ENCODE data around the gene ESPN. TPM values are rescaled to one million over a fixed set of nuclear protein-coding genes. Genes with fewer than 3 reads are reported as not detected.

The ESPN gene
- total and polyA plus RNA-seq, 2 of the 8 experiments (the other 6 are each of a cell fraction or from before 2014, with no cell fraction given): 5.2 to 16.3 TPM

GRCh38 chr1:6487804-6488484 is 63.4 kb downstream of the ESPN start:
- no peak overlapping the region for H3K4ac ChIP-seq (replicated peaks; ENCODE audit: insufficient read length, low read depth, low read length)
- TF ChIP-seq EZH2 (IDR thresholded peaks at IDR 0.05; ENCODE audit: low read depth, low read length, severe bottlenecking) (no peak), TCF12 (IDR thresholded peaks at IDR 0.05; ENCODE audit: low read depth, low read length) (no peak), SIRT6 (IDR thresholded peaks at IDR 0.05; ENCODE audit: low read length) (no peak), KDM4A (IDR thresholded peaks at IDR 0.05; ENCODE audit: low read depth, low read length, severe bottlenecking) (no peak), SP4 (IDR thresholded peaks at IDR 0.05; ENCODE audit: low read length) (no peak), MAX (IDR thresholded peaks at IDR 0.05) (no peak), CREB1 (IDR thresholded peaks at IDR 0.05) (no peak), TAF7 (optimal IDR thresholded peaks at IDR 0.05; ENCODE audit: borderline replicate concordance, low read depth, low read length) (no peak)

More at GRCh38 chr1:6487804-6488484, 63.4 kb downstream of the ESPN start:
- H3K23me2 ChIP-seq (ENCODE audit: low read depth, low read length): peaks cover 13% of the 10 kb centered on the region; the same call in 1 of the 2 replicates
- H3K27me3 ChIP-seq (replicated peaks in 1 of 4; ENCODE audit: control insufficient read depth in 3 of 4, extremely low read depth in 1 of 4, insufficient read depth in 3 of 4, low read length in 3 of 4): peaks cover 0 to 2% (median 0%) of the 10 kb centered on the region in 4 experiments; a peak in 3 of 7 replicates
- no peak overlapping the region for H3K9ac ChIP-seq (replicated peaks in 1 of 4; ENCODE audit: extremely low read depth in 1 of 4, low read depth in 3 of 4, low read length in 3 of 4)
- H3K79me2 ChIP-seq (ENCODE audit: control insufficient read depth in 1 of 2, insufficient read depth in 2 of 2, low read length in 2 of 2): no peaks in the 10 kb centered on the region
- WGBS, 2 experiments (ENCODE audit: extremely low coverage in 1 of 2, insufficient coverage in 1 of 2, insufficient read length in 1 of 2, insufficient replicate concordance in 2 of 2, low coverage in 1 of 2, low lambda C conversion rate in 2 of 2, missing lambda C conversion rate in 1 of 2): 85% methylated on average over 14 of the region's 14 CpGs; no CpG with 5 or more reads in 1 of the 2 experiments
- no peaks in the 10 kb centered on the region for H3K36me3 ChIP-seq (ENCODE audit: control insufficient read depth in 2 of 4, insufficient read depth in 4 of 4, low read length in 3 of 4)
- no peak overlapping the region for H4K8ac ChIP-seq (ENCODE audit: extremely low read depth, insufficient read depth, low read length)
- CTCF ChIA-PET (ENCODE audit: partially characterized antibody): interaction anchor here (0.7 to 12.0 kb wide), 17 partner anchors 10 to 526 kb away, joined by 3 to 168 read pairs (median 10); no protein-coding TSS in a partner anchor
- peak overlapping the region; percentile 50; the same call in 1 of the 2 replicates for H2BK12ac ChIP-seq (ENCODE audit: low read depth, low read length)
- H3K56ac ChIP-seq (replicated peaks; ENCODE audit: insufficient read length, low read depth, low read length): no peak overlapping the region
- no peak overlapping the region for H2BK120ac ChIP-seq (replicated peaks; ENCODE audit: low read depth, low read length)
- H4K91ac ChIP-seq (replicated peaks; ENCODE audit: insufficient read length, low read length): peak overlapping the region; percentile 69
- no peak overlapping the region for H3K4me3 ChIP-seq (ENCODE audit: extremely low read depth in 1 of 4, insufficient read depth in 2 of 4, low read depth in 3 of 4, low read length in 4 of 4)
- peaks cover 2% of the 10 kb centered on the region; the same call in 1 of the 2 replicates for H3K79me1 ChIP-seq (ENCODE audit: low read depth, low read length)
- H2BK20ac ChIP-seq (ENCODE audit: low read length): no peak overlapping the region
- no peak overlapping the region for H3K4me2 ChIP-seq (ENCODE audit: insufficient read depth in 1 of 2, low read depth in 2 of 2, low read length in 2 of 2)
- POLR2A ChIA-PET (ENCODE audit: partially characterized antibody): interaction anchor here (0.5 to 1.3 kb wide), 3 partner anchors 21 to 679 kb away, joined by 3 read pairs; no protein-coding TSS in a partner anchor
- no peak overlapping the region for H3K18ac ChIP-seq (ENCODE audit: extremely low read depth, low read length)
- peak overlapping the region; percentile 44 for H2AK5ac ChIP-seq (ENCODE audit: low read depth, low read length)
- H4K5ac ChIP-seq (ENCODE audit: insufficient read length, low read depth, low read length): no peak overlapping the region
- H2AFZ ChIP-seq (ENCODE audit: low read length): no peak overlapping the region
- H2BK15ac ChIP-seq (ENCODE audit: low read length): no peak overlapping the region
- no peak overlapping the region for H3K27ac ChIP-seq (ENCODE audit: low read depth, low read length)
- H3K9me3 ChIP-seq (ENCODE audit: insufficient read depth in 2 of 2, low read depth in 1 of 2, low read length in 1 of 2): no peaks in the 10 kb centered on the region
- H3K4me1 ChIP-seq (replicated peaks in 1 of 4; ENCODE audit: control insufficient read depth in 3 of 4, insufficient read depth in 4 of 4, low read length in 3 of 4): peaks cover 0 to 28% (median 19%) of the 10 kb centered on the region in 4 experiments; a peak in 6 of 7 replicates
- peaks cover 2 to 3% of the 10 kb centered on the region in 2 experiments for H4K20me1 ChIP-seq (replicated peaks in 1 of 2; ENCODE audit: control insufficient read depth in 1 of 2, insufficient read depth in 2 of 2, low read length in 2 of 2)
- DNase-seq (ENCODE audit: low read depth in 1 of 2, low spot score in 2 of 2) (no peak), FAIRE-seq (no peak)
- H3K14ac ChIP-seq (ENCODE audit: insufficient read length): no peak overlapping the region
- no peak overlapping the region for H2BK5ac ChIP-seq (ENCODE audit: low read depth, low read length)
- H3K23ac ChIP-seq (ENCODE audit: insufficient read length): no peak overlapping the region

All from H1 (cell line).